ENCODE measurements around the gene RIPK4.

GRCh38 chr21:41741253-41742072 lies 25.4 kb downstream of the RIPK4 start:
- TF ChIP-seq EZH2 (IDR thresholded peaks at IDR 0.05) (no peak), POLR2AphosphoS5 (IDR thresholded peaks at IDR 0.05; ENCODE audit: borderline replicate concordance, low read depth, low read length) (no peak)

Measured in SK-N-MC (cell line).